HG02678 (cell line): Measurements from ENCODE around the gene COL4A2.
"Not testable (repeated sequence)": the region's sequence is repeated elsewhere in the genome, so short reads cannot be mapped to it uniquely, and the experiment has no call there.

Experiments used
- ATAC-seq: cut with Tn5 transposase; IDR thresholded peaks from one replicate; pipeline ENCODE4 v1.9.1; 2021; ENCODE audit warnings: mild to moderate bottlenecking, moderate library complexity; ENCODE audit not compliant: unreplicated experiment

The COL4A2 gene

GRCh38 chr13:110450016-110450900 is 143.2 kb downstream of the COL4A2 start:
- ATAC-seq = no peak

- ATAC-seq = no peak
These were observed 144.1 kb downstream of the COL4A2 start for GRCh38 chr13:110450941-110451730.

- not testable (repeated sequence) for ATAC-seq
These were observed 146.0 kb downstream of the COL4A2 start for GRCh38 chr13:110453091-110453490.

GRCh38 chr13:110453797-110454196 is 146.7 kb downstream of the COL4A2 start:
- no peak for ATAC-seq

- no peak for ATAC-seq
These were observed 147.3 kb downstream of the COL4A2 start for GRCh38 chr13:110454227-110454859.

- no peak for ATAC-seq
These were observed 147.9 kb downstream of the COL4A2 start for GRCh38 chr13:110454956-110455355.

- no peak for ATAC-seq
These were observed 148.4 kb downstream of the COL4A2 start for GRCh38 chr13:110455444-110455843.

- peak; percentile 99 for ATAC-seq
These were observed 148.9 kb downstream of the COL4A2 start for GRCh38 chr13:110455941-110456340.

- no peak for ATAC-seq
These were observed 149.5 kb downstream of the COL4A2 start for GRCh38 chr13:110456550-110456949.

GRCh38 chr13:110457361-110457760 is 150.3 kb downstream of the COL4A2 start:
- ATAC-seq = no peak

- ATAC-seq = no peak
These were observed 150.9 kb downstream of the COL4A2 start for GRCh38 chr13:110458017-110458416.

GRCh38 chr13:110458594-110459365 is 151.7 kb downstream of the COL4A2 start:
- no peak for ATAC-seq

GRCh38 chr13:110462091-110462490 is 155.0 kb downstream of the COL4A2 start:
- no peak for ATAC-seq

GRCh38 chr13:110463156-110463555 is 156.1 kb downstream of the COL4A2 start:
- no peak for ATAC-seq

- ATAC-seq = no peak
These were observed 156.9 kb downstream of the COL4A2 start for GRCh38 chr13:110463871-110464510.

GRCh38 chr13:110464556-110465333 is 157.7 kb downstream of the COL4A2 start:
- ATAC-seq = no peak

- ATAC-seq = no peak
These were observed 158.6 kb downstream of the COL4A2 start for GRCh38 chr13:110465696-110466095.

GRCh38 chr13:110466266-110466915 is 159.3 kb downstream of the COL4A2 start:
- no peak for ATAC-seq
